Kidney tubule cell (primary cell): ENCODE measurements around the gene HES7.
A peak's percentile ranks its signal among the peaks of the same experiment; 100 is the strongest.
"Not testable (repeated sequence)": the region's sequence is repeated elsewhere in the genome, so short reads cannot be mapped to it uniquely, and the experiment has no call there.

Experiments
- DNase-seq: peaks from one replicate; pipeline ENCODE4 v3.0.0-alpha.2; 2018; ENCODE audit warnings: low spot score

The HES7 gene

DNA sequence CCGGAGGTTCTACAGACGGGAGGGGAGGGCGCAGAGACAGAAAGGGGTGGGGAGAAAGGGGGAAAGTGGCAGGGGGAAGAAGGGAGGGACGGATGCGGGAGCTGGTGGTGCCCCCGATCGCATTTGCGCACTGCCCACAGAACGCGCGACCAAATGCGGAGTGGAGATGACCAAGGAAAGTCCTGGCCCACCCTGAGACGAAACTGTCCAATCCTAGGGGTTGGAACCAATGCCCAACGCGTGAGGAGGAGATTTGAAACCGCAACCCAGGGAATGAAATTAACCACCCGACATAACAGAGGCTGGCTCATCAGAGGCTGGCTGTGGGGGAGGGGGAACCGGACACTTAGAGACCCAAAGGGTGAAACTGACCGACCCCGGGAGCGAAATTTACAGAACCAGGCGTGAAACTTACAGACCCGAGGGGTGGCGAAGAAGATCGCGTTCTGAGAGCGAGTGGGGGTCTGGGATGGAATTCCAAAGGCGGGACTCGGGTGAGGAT, 1.4 kb downstream of the HES7 start:
- DNase-seq = peak; percentile 32

DNA sequence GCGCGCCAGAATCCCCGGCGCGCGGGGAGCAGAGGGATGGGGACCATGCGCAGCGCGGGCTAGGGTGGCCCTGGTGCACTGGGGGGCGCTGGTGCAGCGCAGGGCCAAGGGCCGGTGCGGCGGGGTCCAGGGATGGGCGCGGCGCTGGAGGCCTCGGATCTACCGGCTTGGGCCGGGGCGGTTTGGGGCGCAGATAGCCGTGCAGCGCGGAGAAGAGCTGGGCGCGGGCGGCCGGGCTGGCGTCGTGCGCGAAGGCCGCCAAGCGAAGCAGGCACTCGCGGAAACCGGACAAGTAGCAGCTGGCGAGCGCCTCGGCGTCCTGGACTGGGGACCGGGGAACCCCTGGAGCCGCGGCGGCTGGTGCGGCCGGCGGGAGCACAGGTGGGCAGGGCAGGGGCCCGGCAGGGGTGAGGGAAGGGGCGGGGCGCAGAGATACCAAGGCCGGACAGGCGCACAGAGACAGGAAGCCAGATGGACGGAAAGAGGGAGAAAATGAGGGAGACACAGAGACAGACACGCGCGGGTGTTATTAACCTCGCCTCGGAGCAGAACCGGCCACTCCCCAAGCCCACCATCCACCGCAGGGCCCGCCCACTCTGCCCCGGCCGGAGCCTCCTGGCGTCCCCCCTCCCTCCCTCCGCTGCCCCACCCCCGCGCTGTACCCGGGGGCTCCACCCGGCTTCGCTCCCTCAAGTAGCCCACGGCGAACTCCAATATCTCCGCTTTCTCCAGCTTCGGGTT, 2.1 kb downstream of the HES7 start:
- DNase-seq = peak; percentile 77

DNA sequence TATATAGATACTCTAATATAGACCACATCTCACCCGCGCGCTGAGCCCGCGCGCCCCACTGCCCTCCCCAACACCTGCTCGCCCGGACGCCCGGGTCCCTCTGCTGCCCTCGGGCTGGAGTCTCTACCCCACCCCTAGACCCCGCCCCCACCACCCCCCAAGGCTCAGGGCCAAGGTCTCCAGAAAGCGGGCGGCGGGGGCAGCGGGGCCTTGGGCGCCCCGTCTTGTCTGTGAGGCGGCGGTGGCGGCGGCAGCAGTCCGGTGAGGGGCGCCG, 2.6 kb downstream of the HES7 start:
- DNase-seq = no peak

DNA sequence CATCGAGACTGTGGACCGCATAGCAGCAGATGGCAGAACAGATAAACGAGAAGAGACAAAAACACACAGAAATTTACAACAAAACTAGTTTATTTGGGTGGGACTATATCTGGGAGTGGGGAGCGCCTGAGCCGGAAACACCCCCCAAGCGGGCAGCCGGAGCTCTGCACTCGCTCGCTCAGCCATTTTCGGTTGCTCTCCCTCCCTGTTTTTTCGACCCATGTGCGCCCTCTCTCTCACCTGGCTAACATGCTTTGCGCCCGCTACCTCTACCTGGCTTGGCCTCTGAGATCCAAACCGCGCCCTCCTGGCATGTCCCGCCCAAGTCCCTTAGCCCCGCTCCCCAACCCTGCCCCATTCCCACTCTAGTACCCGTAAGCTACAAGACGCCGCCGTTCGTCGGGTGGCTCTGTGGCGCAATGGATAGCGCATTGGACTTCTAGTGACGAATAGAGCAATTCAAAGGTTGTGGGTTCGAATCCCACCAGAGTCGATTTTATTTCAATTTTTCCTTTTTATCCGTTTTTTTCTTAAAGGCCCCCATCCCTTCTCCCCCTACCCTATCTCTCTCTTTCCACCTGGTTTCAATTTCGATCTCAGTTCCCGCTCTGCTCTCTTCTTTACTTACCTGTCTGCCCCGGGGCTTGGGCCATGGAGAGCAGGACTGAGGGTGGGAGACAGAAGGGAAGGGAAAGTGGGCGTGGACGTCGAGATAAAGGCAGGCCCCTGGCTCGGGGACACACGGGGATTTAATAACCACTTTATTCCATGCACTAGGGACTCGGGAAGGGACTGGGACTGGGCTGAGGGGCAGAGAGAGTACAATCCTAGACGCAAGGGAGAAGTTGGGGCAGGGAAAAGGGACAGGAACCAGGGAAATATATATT, 3.1 kb downstream of the HES7 start:
- peak; percentile 86 for DNase-seq

DNA sequence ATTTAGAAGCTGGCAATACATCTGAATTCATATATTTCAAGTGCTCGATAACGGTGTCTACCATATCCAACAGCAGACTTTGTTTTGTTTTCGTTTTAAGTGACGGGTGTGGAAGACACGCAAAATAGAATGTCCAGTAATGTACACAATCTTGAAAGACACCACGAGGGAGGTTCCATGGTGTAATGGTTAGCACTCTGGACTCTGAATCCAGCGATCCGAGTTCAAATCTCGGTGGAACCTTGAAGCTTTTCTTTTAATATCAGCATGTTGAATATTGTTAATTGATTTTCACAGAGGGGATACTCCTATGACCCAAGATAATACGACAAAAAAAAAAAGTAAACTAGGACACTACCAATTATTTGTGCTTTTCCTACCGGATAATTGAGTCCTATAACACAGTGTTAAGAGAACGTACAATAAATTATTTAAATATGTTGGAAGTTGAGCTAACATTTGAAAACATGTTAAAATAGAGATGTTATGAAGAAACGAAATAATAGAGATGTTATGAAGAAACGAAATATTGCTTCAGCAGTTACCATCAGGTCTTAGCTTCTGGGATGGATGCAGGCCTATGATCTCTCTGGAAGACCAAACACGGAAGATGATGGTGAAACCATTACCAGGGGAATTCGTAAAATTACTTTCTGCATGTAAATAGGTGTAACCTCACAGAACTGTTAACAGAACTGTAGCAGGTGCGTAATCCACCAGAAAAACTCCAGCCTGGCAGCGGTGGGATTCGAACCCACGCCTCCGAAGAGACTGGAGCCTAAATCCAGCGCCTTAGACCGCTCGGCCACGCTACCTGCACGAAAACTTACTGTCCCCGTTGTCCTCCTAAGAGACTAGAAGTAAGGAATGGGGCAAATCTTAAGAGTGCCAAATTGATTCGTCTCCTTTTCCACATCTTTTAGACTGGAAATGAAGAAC, 4.1 kb downstream of the HES7 start:
- peak; percentile 96 for DNase-seq

DNA sequence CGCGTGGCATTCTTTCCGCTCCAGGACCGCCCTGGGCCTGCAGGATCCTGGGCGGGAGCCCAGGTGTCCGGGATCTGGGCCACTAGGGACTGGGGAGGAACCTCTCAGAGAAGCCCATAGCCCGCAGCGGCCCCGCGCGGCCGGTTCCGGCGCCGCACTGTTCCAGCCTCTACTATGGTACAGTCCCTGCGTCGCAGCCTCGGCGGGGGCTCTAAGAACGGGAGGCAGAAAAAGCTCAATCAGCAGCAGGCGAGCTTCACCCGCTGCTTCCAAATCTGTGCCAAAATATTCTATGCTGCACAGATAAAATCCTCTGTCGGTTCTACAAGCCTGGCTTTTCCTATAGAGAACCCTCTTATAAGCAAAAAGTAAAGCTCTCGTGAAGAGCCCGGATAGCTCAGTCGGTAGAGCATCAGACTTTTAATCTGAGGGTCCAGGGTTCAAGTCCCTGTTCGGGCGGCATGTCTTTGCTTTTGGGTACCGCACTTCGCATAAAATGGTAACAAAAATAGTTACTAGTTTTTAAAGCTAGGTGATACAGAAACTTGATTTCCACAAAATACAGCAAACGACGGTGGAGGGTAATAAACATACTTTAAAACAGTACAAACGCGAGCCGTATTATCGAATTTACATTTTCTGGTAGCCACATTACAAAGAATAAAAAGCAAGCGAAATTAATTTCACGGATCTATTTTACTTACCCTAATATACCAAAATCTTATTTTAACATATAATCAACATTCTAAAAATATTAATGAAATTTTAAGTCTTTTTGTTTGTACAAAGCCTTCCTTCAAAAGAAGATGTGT, 4.9 kb downstream of the HES7 start:
- DNase-seq = peak; percentile 87

DNA sequence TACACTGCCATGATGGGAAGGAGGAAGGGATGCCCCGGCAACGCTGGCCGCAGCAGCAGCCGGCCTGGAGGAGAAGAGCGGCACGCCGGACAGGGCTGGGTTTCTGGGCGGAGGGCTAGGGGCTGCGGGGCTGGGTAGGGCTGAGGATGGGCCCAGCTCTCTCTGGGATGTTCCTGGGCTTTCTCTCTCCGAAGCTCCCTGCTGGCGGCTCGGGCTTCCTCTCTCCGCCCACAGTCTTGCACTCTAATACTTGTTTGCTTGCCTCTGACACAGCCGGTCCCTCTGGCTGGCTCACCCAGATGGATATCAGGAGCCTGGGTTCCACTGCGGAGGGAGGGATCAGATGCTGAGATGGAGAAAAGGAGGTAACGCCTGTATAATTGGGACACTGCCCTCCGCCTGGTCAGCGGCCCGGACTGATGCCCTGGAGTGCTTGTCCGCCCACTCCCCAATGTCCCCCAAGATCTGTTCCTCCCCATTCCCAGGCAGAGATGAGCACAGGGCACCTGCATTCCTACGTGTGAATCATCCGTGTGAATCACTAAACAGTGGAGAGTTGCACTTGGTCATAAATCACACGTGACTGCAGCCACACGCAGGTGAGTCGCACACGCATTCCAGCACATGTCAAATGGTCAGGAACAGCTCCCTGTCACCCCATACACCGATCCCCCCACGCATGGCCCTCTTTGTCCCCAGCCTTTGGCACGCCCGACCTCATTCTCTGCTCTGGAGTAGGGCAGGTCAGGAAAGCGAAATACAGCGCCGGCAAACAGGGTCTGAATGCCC, 5.7 kb downstream of the HES7 start, which contains the start of gene ALOXE3:
Gene ALOXE3, minus strand, starts transcription at position 535 of the 789 bp plus-strand sequence. Its CDS starts 524 bp downstream, at position 11.
- peak; percentile 95 for DNase-seq

DNA sequence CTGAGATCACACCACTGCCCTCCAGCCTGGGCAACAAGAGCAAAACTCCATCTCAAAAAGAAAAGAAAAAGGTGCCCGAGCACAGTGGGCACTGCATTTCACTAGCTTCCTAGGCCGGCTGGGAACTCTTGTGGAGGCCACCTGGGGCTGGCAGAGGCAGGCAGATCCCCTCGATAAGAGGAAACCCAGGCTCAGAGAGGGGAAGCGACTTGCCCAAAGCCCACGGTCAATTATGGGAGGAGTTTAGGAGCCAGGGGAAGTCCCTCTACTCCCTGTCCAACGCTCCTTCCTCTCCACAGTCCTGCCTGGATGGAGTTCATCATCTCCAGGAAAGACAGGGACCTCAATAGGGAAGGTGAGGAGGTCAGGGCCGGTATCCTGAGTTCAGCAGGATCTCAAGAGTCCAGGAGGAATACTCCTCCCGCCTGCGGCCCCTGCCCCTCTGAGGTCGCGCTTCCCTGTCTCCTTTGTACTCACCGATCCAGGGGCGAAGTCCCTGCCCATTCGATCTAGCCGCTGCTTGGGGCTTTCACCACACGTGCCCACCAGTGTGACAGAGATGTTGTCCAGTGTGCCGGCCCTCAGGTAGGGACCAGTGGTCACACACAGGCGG, 6.4 kb downstream of the HES7 start:
- DNase-seq = peak; percentile 35

DNA sequence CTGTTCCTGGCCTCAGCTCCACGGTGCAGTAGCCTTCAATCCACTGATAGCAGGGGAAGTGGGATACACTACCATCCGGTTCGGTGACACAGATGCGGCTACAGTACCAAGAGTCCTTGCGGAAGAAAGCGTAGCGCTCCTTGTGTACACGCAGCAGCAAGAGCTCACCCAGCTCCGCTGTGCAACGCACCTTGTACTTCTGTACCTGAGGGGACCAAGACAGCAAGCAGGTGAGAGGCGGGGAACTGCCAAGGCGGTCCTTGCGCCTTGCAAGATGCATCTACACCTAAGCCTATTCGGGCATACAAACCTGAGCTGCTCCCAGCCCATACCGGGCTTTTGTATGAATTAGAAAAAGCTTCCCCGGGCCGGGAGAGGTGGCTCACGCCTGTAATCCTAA, 7.1 kb downstream of the HES7 start:
- no peak for DNase-seq

DNA sequence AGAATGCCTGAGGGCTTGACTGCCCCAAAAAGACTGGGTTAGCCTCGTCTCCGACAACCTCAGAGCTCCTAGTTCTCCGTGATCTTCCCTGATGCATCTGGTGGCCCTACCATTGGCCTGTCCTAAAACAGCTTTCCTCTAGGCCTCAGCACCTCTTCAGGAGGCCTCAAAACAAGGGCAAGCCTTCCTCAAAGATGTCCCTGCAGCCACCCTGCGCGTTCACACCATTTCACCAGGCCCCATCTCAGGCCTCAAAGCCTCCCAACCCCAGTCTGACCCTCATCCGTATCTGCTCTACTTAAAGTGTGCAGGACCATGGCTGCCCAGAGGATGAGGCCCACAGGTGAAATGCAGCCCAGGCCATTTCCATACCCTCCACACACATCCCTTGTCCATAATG, 13.0 kb downstream of the HES7 start:
- no peak for DNase-seq

DNA sequence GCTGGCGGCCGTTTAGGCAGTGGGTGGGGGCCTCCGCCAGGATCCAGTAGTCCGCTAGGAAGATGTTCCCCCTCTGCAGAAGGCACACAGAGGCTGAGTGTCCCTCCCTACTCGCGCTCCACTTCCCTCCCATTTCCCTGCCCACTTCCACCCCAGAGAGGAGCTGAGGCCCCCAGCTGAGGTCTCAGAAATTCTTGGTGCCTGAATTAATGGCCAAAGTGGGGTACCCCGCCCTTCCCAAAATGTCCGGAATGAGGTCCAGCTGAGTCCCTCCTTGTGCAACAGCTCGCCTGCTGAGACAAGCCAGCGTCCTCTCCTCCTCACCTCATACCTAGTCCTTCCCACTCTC, 13.5 kb downstream of the HES7 start:
- DNase-seq = no peak

DNA sequence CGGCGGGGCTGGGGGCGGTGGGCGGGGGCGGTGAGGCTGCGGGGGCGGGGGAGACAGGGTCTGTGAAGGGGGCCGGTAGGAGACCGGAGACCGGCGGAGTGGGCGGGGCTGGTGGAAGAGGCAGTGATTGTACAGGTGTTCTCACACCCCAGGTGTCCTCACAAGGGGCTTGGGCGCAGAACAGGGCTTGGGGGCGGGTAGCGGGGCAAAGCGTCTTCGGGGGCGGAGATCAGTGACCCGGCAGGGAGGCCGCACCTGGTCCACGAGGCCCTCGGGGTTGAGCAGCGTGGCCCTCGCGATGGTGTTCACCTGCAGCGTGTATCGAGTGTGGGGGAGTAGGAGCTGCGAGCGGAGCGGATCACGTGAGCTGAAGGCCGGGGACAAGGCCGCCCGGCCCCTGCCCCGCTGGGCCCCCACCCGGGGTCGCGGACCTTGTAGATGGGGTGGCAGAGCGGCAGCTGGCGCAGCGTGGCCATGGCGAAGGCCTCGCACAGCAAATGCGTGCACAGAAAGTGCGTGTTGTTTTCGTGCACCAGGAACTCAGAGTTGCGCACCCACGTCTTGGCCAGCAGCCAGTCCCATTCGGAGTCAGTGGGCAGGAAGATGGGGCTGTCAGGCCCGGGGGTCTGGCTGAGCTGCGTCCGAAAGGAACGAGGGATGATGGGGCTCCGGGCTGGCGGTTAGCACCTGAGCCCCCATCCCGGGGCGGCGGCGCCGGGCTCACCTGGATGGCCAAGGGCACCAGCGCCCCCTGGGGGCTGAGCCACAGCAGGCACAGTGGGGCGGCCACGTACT, 14.0 kb downstream of the HES7 start:
- DNase-seq = peak; percentile 65

DNA sequence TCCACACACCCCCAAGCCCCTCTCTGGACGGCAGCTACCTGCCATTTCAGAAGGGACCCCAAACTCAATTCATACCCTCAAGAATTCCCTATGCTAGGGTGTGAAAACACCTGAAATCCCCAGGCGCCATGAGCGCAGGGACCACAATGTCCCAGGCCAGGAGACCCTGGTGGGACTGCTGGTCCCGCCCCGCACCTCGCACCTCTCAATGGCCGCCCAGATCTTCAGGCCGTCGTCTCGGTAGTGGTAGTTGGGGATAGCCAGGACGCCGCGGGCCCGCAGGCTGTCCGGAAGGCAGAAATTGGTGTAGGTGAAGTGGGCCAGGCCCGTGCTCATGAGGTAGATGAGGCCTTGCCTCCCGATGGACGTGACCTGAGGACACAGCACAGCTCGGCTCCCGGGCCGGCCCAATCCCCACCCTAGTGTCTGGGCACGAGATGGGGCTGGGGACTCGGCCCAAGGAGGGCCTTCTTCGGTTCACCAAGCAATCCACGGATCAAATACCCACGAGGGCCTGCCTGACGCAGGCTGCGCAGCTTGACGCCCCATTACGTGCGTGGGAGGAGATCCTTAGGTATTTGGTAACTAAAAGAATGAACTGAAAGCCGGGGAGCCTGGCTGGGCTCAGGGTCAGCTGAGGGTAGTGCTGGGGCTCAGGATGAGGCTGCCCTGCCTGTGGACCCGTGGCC, 14.8 kb downstream of the HES7 start:
- no peak for DNase-seq

DNA sequence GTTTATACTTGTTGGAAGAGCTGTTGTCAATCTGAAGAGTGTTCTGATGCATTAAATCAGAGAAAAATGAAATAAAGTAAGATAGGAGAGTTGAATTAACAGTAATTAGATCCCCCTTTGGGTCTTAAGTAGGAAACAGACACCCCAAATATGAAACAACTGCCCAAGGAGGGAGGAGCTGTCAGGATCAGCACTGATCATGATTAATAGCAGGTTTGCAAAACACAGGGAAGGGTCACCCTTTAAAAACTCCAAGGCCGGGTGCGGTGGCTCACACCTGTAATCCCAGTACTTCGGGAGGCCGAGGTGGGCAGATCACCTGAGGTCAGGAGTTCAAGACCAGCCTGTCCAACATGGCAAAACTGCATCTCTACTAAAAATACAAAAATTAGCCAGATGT, 16.9 kb downstream of the HES7 start:
- not testable (repeated sequence) for DNase-seq

DNA sequence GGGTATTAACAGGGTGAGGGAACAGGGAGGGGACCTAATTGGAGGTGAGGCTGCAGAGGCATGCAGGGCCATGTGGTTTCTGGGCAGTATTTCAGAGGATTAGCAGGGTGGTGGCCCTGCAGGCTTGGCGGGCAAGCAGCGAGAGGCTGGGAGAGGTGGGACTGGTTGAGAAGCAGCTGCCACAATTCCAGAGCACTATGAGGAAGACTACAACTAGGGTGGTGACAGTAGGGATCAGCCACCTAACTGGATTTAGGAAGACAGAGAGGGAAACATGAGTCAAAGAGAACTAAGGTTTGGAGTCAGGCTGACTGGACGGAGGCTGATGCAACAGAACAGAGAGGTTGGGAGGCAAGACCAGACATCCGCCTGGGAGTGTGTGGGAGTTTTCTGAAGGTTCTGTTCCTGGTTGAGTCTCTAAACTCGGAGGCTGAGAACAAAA, 17.9 kb downstream of the HES7 start:
- DNase-seq = no peak

DNA sequence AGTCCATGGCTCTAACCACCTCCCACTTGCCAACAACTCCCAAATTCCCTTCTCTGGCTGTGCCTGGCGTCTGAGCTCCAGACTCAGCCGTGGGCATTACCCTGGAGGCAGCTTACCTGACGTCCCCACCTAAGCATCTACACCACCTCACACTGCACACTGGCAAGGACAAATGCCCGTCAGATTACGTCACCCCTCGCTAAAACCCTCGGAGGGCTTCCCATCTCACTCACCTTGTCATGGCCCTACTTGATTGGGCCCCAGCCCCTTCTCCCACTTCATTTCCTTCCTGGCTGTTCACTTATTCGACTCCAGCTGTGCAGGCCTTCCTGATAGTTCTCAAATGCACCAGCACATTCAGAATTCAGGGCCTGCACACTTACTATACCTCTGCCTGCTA, 19.0 kb downstream of the HES7 start:
- no peak for DNase-seq

DNA sequence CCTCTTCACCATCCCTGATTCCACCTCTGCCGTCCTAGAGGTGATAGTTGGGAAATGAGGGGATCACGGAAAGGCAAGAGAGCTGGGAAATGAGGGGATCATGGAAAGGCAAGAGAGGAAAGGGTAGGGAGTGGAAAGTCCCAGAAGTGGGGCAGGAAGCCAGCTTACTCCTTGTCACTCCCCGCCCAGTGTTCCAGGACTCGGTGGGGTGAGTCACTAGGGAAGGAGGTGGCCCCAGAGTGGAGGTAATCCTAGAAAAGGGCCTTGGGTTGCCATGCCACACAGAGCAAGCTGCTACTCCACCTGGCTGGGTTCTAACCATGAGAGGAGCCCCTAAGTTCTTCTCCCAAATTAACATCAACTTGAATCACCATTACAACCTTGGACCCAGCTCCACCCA, 20.4 kb downstream of the HES7 start:
- DNase-seq = peak; percentile 73

DNA sequence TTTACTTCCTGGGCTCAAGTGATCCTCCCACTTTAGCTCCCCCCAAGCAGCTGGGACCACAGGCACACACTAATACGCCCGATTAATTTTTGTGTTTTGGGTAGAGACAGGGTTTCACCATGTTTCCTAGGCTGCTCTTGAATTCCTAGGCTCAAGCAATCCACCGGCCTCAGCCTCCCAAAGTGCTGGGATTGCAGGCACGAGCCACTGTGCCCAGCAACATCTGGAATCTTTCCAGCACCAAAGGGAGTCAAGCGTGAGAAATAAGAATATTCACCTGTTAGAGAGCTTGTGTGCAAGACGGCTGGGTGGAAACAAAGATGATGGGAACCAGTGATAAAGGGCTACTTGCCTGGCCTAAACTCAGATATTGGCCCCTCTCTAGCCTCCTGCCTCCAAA, 22.2 kb downstream of the HES7 start:
- DNase-seq = peak; percentile 31

DNA sequence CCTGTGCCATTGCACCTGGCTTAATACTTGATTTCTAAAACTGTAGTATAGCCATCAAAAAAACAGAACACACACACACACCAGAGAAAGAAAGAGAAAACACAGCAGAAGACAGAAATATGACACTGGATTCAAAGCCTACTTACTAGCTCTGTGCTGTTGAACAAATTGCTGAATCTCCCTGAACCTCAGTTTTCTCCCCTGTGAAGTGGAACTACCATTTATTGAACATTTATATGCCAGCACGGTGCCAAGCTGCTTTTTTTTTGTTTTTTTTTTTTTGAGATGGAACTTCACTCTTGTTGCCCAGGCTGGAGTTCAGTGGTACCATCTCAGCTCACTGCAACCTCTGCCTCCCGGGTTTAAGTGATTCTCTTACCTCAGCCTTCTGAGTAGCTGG, 23.1 kb downstream of the HES7 start:
- no peak for DNase-seq
